T-helper 22 cell (primary cell): ENCODE measurements around the gene SPOP.
"Not testable (repeated sequence)": the region's sequence is repeated elsewhere in the genome, so short reads cannot be mapped to it uniquely, and the experiment has no call there.

ENCODE experiments used
- DNase-seq: peaks from one replicate; pipeline ENCODE4 v3.0.0-alpha.2; 2020; ENCODE audit warnings: low read depth

SPOP gene

GRCh38 chr17:49647256-49647585, 30.7 kb downstream of the SPOP start:
- no peak for DNase-seq

DNA sequence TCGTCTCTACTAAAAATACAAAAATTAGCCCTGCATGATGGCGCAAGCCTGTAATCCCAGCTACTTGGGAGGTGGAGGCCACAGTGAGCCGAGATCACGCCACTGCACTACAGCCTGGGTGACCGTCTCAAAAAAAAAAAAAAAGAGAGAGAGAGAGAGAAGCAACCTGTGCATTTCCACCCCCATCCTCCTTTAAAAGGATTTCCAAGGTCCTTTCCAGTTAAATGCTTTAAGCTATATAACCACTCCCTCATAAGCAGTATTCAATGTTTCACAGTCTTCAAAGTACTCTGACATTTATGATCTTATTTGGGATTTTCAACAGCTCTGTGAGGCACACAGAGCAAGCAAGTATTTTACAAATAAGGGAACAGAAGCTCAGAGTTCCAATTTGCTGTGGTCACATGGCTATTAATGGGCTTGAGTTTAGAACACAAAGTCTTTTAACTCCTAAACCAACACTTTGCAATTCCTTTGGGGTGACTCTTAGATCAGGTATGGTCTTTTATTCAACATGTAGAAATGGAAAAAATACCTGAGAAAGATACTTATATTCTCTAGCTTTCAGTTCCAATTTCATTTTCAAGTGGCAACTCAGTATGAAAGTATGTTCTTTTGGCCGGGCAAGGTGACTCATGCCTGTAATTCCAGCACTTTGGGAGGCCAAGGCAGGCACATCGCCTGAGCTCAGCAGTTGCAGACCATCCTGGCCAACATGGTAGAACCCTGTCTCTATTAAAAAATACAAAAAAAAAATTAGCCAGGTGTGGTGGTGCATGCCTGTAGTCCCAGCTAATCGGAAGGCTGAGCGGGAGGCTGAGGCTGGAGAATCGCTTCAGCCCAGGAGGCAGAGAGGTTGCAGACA, 31.3 kb downstream of the SPOP start:
- no peak for DNase-seq

- DNase-seq, result not testable (repeated sequence)
Observed at GRCh38 chr17:49646056-49646390, 31.9 kb downstream of the SPOP start.

- DNase-seq, result no peak
Observed at GRCh38 chr17:49645654-49646053, 32.2 kb downstream of the SPOP start.

DNA sequence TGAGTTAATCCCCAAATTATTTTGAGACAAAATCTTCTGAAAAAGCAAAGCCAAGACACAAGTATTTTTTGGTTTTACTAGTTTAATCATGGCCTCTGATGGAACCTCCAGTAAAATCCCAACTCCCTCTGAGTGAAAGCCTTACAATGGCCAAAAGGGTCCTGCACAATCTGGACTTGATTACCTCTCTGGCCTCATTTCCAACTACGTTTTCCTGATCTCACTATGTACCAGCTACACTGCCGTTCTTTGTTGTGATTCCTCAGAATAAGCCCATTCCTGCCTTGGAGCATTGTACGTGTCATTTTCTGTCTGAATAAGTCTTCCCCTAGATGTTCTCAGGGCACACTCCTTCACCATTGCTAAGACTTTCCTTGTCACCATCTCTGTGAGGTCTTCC, 37.3 kb downstream of the SPOP start:
- DNase-seq, result no peak

DNA sequence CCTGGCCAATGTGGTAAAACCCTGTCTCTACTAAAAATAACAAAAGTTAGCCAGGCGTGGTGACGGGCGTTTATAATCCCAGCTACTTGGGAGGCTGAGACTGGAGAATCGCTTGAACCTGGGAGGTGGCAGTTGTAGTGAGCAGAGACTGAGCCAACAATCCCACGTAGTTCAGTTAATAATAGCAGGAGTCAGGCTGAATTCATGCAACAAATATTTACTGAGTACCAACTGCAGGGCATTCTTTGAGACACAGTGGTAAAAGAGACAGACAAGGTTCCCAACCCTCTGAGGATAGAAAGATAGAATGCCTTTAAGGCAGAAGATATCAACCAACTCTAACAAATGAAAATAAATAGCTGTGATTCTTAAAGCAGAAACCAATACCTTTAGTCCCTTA, 39.1 kb downstream of the SPOP start:
- DNase-seq, result no peak

- DNase-seq, result no peak
Observed at GRCh38 chr17:49637739-49638138, 40.2 kb downstream of the SPOP start.

GRCh38 chr17:49637050-49637449, 40.8 kb downstream of the SPOP start:
- DNase-seq, result no peak

DNA sequence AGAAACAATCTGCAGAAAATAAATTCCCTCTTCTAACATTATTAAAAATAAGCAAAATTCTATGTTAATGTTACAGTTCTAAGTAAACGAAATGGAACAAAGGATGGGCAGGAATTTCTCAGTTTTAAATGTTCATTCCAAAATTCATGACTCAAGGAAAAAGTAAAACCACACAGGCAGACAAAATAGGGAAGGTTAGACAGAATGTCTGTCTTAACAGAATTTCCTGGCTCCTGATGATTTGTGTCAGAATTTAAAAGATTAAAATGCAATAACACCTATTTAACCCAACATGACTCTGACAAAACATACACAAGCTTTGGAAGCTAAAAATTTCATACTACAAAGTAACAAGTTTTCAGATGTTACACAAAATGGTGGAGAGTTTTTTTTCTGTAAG, 42.8 kb downstream of the SPOP start:
- DNase-seq, result no peak

- no peak for DNase-seq
Observed at GRCh38 chr17:49634485-49634860, 43.4 kb downstream of the SPOP start.

GRCh38 chr17:49633762-49634484, 44.0 kb downstream of the SPOP start:
- no peak for DNase-seq

- DNase-seq, result no peak
Observed at GRCh38 chr17:49633250-49633649, 44.6 kb downstream of the SPOP start.

DNA sequence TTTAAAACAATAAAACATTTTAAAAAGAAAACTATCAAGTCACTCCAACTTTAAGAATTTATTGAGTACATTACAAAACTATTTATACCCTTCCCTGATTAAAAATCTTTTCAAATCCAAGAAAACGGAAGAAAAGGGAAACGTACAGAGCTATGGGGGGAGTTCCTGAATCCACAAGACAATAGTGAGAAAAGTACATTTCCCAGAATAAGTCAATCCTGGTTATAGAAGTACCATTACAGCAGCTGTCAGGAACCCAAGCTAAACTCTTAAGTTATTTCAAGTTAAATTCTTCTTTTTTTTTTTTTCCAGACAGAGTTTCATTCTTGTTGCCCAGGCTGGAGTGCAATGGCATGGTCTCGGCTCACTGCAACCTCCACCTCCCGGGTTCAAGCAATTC, 45.7 kb downstream of the SPOP start:
- no peak for DNase-seq

- DNase-seq, result no peak
Observed at GRCh38 chr17:49631496-49631895, 46.4 kb downstream of the SPOP start.

DNA sequence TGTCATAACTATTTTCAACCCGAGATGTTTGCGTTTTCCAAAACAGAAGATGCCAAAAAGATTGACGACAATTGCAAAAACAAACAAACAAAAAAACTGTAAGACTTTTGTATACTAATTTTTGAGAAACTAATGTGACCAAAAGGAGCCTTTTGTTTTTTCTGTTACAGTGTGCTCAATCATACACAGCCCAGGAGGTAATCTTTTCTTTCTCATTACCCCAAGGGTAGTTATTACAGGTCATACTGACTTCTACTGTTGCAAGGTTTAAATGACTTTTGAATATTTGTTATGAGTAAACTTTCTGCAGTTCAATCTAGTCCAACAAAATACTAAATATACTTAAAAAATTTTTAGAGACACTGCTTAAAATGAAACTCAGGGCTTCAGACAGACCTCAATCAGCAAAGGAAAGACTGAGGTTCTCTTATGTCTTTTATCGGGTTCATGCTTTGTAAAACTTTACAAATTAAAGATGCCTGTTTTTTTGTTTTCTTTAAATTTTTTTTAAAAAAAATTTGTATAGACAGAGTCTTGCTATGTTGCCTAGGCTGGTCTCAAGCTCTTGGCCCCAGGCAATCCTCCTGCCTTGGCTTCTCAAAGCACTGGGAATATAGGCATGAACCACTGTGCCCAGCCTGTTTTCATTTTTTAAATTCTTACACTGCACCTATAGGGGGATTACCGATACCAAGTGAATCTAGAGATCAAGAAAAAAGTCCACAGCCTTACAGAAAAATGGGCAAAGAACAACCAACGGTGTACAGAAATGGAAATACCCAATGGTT, 47.6 kb downstream of the SPOP start:
- DNase-seq, result no peak

DNA sequence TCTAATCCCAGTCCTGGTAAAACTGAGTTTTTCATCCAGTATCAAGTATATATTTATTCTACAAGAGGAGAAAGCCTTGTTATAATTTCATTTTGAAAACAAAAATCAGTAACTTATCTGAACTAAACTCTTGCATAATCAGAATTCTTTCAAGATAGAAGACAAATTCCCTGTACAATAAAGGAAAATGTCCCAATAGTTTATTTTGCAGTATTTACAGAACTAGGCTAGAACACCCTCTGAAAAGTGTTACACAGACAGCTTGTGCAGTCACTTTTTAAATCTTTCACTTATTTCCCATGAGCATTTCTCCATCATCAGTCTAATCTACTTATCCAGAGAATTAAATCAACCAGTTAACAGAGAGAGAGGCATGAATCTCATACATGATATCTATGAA, 48.5 kb downstream of the SPOP start:
- no peak for DNase-seq

DNA sequence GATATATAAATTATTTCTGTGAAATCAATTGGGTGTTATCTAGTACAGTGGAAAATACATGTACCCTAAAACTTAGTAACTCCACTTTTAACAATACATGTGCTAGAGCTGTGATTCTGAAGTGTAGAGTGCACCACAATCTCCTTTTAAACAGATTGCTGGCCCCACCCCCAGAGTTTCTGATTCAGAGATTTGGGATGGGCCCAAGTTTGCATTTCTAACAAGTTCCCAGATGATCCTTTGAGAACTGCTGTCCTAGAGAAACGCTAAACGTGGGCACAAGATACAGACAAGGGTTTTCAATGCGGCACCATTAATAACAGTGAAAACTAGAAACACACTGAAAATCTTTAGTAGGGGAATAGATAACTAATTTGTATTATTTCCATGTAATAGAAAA, 53.0 kb downstream of the SPOP start:
- DNase-seq, result no peak

DNA sequence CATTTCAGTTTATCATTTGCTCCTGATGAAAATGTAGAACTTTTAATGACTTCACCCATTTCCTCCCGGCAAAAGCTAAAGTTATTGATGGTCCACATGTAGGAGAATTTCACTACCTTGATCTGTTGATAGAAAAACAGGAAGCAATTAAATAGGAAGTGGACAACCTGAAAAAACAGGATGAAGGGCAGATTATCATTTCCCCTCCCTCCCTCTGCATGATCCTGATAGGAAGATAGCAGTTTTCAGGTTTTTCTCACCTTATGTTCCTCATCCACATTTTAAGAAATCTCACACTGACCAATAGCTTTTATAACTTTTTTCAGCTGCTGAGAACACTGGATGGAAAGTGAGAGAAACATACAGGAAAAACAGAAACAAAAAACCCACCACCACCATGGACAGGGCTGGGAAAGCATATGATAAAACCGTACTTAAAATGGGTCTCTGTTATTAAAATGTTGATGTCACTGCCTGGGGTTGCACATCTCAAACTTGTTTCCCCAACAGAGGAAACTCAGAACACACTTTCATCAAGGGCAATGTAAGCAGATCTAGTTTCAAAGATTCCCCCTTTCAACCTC, 55.9 kb downstream of the SPOP start:
- DNase-seq, result no peak

DNA sequence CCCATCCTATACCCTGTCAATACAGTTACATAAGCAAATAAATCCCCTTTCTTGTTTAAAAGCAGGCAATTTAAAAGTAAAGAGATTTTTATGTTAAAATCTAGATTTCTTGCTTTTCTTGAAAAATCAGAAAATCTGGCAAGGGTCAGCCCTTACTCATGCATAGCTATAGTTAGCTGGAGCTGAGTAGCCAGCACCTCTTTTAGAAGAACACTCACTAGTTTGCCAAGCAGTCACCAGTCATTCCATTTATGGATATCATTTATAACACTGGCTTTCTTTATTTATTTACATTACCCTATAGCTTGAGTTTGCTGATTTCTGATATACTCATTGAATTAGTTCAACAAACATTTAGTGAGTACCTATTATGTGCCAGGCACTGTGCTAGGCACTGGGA, 56.5 kb downstream of the SPOP start:
- no peak for DNase-seq

DNA sequence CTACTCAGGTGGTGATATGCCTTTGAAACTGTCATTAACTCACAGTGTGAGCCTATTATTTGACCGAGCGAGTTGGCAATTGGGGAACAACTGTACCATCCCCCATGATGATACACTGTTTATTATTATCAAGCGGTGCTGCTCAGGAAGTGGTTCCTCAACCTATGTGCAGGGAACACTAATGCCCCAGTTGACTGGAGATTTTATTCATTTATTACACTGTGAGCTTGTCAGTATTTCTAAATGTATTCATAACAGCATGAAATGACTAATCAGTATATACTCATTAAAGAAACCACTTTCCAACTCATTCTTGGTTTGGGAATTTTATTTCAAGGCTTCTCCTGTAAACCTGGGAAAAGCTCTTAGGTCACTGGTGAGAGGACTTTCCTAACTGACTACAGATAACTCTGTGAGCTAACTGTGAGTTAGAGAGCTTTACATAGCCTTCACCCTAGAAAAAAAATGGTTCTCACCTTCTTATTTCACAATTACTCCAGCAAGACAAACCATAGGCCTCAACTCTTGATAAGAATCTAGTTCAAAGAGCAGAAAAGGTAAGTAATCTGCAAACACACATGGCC, 59.8 kb downstream of the SPOP start:
- DNase-seq, result no peak

DNA sequence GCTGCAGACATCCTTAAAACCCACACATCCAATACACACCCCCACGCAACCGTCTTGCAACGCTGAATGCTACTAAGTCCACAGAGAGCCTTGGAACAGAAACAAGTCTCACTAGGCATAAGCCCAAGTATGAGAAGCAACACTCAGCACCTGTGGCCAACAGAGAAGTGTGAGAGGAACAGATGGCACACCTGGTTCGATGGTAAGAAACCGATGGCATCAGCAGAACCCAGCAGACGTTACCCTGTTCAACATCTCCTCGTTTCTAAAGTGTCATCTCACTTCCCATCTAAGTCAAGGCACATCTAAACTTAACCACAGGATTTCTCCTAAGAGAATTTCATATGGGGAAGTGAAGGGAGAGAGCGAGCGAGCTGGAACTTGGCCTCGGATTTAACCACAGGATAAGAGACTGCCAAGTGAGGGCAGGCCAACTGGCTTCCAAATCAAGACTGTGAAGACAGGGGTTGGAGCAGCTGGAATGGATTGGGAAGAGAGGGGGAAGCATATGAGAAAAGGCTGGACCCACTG, 61.2 kb downstream of the SPOP start:
- DNase-seq, result no peak

DNA sequence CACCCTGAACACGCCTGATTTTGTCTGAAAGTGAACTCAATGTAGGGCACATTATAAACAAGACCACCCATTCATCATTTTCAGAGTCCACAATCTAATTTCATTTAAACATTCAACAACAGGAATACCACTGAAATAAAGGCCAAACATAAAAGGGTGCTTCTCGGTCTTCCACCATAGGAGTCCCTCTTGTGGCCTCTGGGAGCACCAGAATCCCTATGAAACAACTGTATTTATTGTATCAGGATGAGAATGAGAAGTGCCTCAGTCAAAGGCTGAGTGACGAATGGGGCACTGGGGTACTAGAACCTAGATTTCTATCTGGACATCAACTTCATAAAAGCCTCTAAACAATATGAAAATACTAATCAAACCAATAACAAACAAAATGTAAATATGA, 61.8 kb downstream of the SPOP start:
- no peak for DNase-seq
